Motor neuron (in vitro differentiated cells): ENCODE data around the gene BLOC1S3. TPM values are rescaled to one million over a fixed set of nuclear protein-coding genes. Genes with fewer than 3 reads are reported as not detected.
A peak's percentile ranks its signal among the peaks of the same experiment; 100 is the strongest.

Experiments
- ATAC-seq, 8 experiments: fragments of 200-7000 bp; cut with Tn5 transposase; replicated peaks in 6 of 8; 2 replicates each; pipeline ENCODE4 v1.8.0; 2021; ENCODE audit warnings: mild to moderate bottlenecking in 8 of 8, moderate library complexity in 8 of 8
- H3K27ac ChIP-seq, 2 donors: fragments of 250-450 bp; sonication (Bioruptor Pico); 2 replicates each; pipeline ENCODE4 v1.9.0; 2021; ENCODE audit warnings: antibody characterized with exemption in 2 of 2, mild to moderate bottlenecking in 2 of 2, moderate library complexity in 1 of 2
- H3K4me1 ChIP-seq, 2 donors: fragments of 250-450 bp; sonication (Bioruptor Pico); replicated peaks in 1 of 2; 2 replicates each; pipeline ENCODE4 v1.6.1; 2021; ENCODE audit warnings: antibody characterized with exemption in 2 of 2, mild to moderate bottlenecking in 2 of 2, moderate library complexity in 1 of 2
- H3K4me3 ChIP-seq, 5 donors: fragments of 250-450 bp; sonication (Bioruptor Pico); 2 replicates each; pipeline ENCODE4 v1.9.0; 2021; ENCODE audit warnings: antibody characterized with exemption in 5 of 5, mild to moderate bottlenecking in 5 of 5, moderate library complexity in 4 of 5
- WGBS, 10 experiments: fragments of 450-650 bp; shearing (Covaris generic); methylation state at CpG; one replicate each; pipeline ENCODE4 v1.0.0; 2022; 5-methylcytosine and 5-hydroxymethylcytosine counted together
- in situ Hi-C, 9 experiments: fragments of 400-800 bp; cut with MboI; loops; one replicate each; pipeline ENCODE4 v1.15.0; 2021; ENCODE audit warnings: low sequenced_read_pairs in 9 of 9, low pct_unique_long_range_greater_than_20kb in 2 of 9; ENCODE audit not compliant: unreplicated experiment in 9 of 9
- total RNA-seq, 8 experiments: library from RNA; unstranded; fragments of 300-600 nt; gene quantifications; 2 replicates each; pipeline versions ENCODE4 v1.2.3 to v1.2.4, GENCODE V29; 2022

Gene BLOC1S3
- total RNA-seq, 8 experiments from 2014 or later: 3.2 to 8.0 (median 5.4) TPM

DNA sequence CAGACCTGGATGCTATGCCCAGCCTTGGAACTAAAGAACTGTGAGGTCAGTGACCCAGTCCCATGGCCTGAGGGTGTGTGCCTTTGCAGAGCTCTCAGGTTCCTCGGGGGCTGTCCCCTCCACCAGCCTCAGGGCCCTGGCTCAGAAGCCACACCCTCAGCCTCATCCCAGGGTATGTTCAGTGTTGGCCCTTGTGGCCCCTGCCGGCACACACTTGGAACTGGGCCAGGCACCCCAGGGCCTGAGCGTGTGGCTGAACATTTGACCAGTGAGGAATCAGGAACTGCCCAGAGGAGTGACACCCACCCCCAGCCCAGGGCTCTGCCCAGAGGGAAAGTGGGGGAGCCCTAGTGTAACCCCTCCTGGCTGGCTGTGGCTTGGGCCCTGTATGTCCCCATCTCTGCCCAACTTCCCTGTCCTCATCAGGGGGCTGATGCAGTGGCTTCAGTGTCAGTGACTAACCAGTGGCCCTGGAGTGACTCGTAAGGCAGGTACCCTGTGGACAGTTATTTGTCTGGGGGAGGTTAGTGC is 27.8 kb upstream of the BLOC1S3 start:
- ATAC-seq: no peak
- 33% methylated on average over 1 of the region's 4 CpGs; no CpG with 5 or more reads in 9 of the 10 experiments for WGBS, 10 experiments
- no peak overlapping the region for H3K4me3 ChIP-seq
- H3K4me1 ChIP-seq: peaks cover 24% of the 10 kb centered on the region in 2 donors
- no peak overlapping the region for H3K27ac ChIP-seq
- in situ Hi-C loops: no loop called here

DNA sequence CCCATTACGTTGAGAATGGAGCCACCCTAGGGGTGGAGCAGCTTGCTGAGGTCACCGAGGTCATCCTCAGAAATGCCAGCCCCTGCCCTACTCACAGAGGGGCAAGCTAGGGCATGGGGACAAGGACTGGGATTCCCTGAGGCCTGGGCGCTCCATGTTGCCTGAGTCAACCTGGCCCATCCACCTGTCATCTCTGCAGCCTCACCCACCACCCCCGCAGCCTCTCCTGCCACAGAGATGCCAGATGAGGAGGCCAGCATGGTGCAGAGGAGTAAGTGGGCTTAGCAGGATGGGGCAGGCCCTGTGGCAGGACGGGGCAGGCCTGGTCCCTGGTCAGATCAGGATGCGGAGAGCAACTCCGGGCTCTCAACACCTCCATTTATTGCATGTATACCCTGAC is 27.3 kb upstream of the BLOC1S3 start:
- in situ Hi-C loops: no loop called here
- H3K4me1 ChIP-seq: peaks cover 19 to 22% of the 10 kb centered on the region in 2 donors
- H3K4me3 ChIP-seq: no peak overlapping the region
- ATAC-seq: no peak
- 40 to 100% methylated on average over 1 to 3 of the region's 7 CpGs; no CpG with 5 or more reads in 8 of the 10 experiments for WGBS, 10 experiments
- H3K27ac ChIP-seq: no peak overlapping the region

DNA sequence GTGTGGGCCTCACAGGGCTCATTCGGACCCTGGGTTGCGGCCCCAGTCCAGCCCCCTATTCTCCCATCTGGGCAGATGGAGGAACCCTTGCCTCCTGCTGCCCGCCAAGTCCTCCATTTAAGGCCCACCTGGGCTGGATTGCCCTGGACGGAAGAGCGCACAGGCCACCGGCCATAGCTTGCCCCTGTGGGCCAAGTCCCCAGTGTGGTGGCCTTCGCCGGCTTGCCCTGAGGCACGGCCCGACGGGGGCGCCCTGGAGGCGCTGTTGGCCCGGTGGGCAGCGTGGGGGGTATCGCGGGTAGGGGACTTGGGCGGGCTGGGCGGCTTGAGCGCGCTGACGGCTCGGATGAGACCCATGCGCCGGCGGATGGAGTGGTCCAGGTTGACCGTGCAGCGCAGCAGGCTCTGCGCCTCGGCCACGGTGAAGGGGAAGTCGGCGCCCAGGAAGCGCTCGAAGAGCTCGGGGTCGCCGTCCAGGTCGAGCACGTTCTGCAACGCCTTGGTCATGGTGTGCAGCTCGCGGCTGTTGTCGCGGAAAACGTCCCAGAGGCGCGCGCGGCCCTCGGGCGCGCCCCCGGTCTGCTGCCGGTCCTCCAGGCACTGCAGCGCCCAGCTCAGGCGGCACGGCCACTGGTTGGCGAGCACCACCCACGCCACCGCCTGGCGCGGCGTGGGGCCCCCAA is 26.6 kb upstream of the BLOC1S3 start:
- Histone ChIP-seq H3K4me1 (peaks cover 13 to 16% of the 10 kb centered on the region in 2 donors), H3K27ac (no peak overlapping the region), H3K4me3 (peak overlapping the region in 4 of 5 donors; percentile 16 to 25 (median 22))
- in situ Hi-C loops: no loop called here
- 0 to 60% (median 60%) methylated on average over 1 to 3 of the region's 64 CpGs; no CpG with 5 or more reads in 7 of the 10 experiments for WGBS, 10 experiments
- no peak for ATAC-seq

- in situ Hi-C loops: no loop called here
- ATAC-seq: peak in 7 of 8 experiments; percentile 20 to 67 (median 50)
- WGBS, 10 experiments: 2 to 15% (median 8%) methylated on average over 4 to 26 of the region's 91 CpGs; no CpG with 5 or more reads in 6 of the 10 experiments
These were observed 25.9 kb upstream of the BLOC1S3 start for GRCh38 chr19:45152504-45153338.

GRCh38 chr19:45153339-45154063 is 25.1 kb upstream of the BLOC1S3 start:
- no peak overlapping the region for H3K27ac ChIP-seq
- peak overlapping the region; percentile 0 to 25 (median 25) for H3K4me3 ChIP-seq
- in situ Hi-C loops: no loop called here
- WGBS, 10 experiments: 3 to 23% (median 7%) methylated on average over 2 to 16 of the region's 69 CpGs; no CpG with 5 or more reads in 3 of the 10 experiments
- peaks cover 8 to 15% of the 10 kb centered on the region in 2 donors for H3K4me1 ChIP-seq
- ATAC-seq: peak; percentile 35 to 81 (median 70)

More at GRCh38 chr19:45152504-45153338, 25.9 kb upstream of the BLOC1S3 start:
- Histone ChIP-seq H3K4me1 (peaks cover 8 to 15% of the 10 kb centered on the region in 2 donors), H3K4me3 (peak overlapping the region in 4 of 5 donors; percentile 16 to 25 (median 22)), H3K27ac (no peak overlapping the region)

- Histone ChIP-seq H3K4me3 (peak overlapping the region; percentile 0 to 25 (median 25)), H3K27ac (no peak overlapping the region), H3K4me1 (peaks cover 8 to 15% of the 10 kb centered on the region in 2 donors)
- WGBS, 10 experiments: 11 to 86% (median 31%) methylated on average over 2 to 15 of the region's 19 CpGs; no CpG with 5 or more reads in 1 of the 10 experiments
- in situ Hi-C loops: no loop called here
- peak in 7 of 8 experiments; percentile 8 to 58 (median 30) for ATAC-seq
These were observed 24.3 kb upstream of the BLOC1S3 start for GRCh38 chr19:45154064-45154827.

GRCh38 chr19:45156011-45156630 is 22.5 kb upstream of the BLOC1S3 start:
- peaks cover 8 to 15% of the 10 kb centered on the region in 2 donors for H3K4me1 ChIP-seq
- no peak overlapping the region for H3K4me3 ChIP-seq
- no peak for ATAC-seq
- H3K27ac ChIP-seq: no peak overlapping the region
- in situ Hi-C loops: no loop called here
- 20 to 66% (median 47%) methylated on average over 1 to 4 of the region's 11 CpGs; no CpG with 5 or more reads in 7 of the 10 experiments for WGBS, 10 experiments

DNA sequence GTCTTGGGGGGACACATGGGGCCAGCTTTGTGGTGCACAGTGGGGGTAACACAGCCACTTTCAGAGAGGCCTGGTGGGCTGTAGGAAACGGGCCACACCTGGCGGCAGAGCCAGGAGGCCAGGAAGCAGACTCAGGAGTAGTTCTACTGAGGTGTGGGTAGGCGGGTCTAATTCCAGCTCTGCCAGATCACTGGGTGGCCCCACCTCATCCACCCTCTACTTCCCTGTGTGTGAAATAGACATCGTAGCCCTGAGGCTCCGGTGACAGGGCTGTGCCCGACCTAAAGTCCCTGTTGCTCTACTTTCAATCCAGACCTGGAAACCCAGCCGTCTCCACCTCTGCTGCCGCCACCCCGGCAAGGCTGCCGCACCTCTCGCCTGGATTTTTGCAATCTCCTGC is 21.8 kb upstream of the BLOC1S3 start:
- no peak for ATAC-seq
- in situ Hi-C loops: no loop called here
- Histone ChIP-seq H3K4me3 (no peak overlapping the region), H3K4me1 (peaks cover 8 to 15% of the 10 kb centered on the region in 2 donors), H3K27ac (no peak overlapping the region)
- WGBS, 10 experiments: 33 to 92% (median 82%) methylated on average over 1 to 7 of the region's 11 CpGs; no CpG with 5 or more reads in 6 of the 10 experiments

DNA sequence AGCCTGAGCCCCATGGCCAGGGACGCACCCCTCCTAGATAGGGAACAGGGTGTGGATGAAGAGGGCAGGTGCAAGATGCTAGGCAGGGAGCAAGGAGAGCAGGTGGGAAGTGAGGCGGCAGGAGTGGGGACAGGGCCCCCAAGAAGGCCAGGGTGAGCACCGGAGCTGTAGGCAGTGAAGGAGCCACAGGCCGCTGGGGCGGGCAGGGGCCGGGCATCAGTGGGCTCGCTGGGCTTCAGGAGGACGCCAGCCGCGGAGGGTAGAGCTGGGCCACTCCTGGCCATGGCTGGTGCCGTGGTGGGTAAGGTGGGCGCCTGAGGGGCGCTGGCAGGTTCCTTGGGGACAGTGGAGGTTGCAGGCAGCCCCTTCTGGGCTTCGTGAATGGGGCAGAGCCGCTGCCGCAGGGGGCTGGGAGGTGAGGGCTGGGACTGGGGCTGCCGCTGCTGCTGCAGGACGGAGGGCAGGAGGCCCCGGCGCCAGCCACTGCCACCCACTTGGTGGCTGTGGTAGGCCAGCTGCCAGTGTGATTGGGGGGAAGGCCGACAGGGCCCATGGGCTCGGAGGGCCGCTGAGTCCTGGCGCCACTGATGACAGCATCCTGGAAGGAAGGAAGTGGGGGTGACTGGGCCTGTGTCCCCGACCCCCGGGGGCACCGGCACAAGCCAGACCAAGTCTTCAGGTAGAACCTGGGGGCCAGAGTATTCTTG is 19.9 kb upstream of the BLOC1S3 start:
- peaks cover 0 to 7% of the 10 kb centered on the region in 2 donors for H3K4me1 ChIP-seq
- no peak overlapping the region for H3K27ac ChIP-seq
- in situ Hi-C loops: no loop called here
- no peak overlapping the region for H3K4me3 ChIP-seq
- ATAC-seq: no peak
- 40 to 92% (median 82%) methylated on average over 1 to 4 of the region's 27 CpGs; no CpG with 5 or more reads in 6 of the 10 experiments for WGBS, 10 experiments

- no peak overlapping the region for H3K4me3 ChIP-seq
- no peak for ATAC-seq
- in situ Hi-C loops: no loop called here
- H3K4me1 ChIP-seq: peaks cover 0 to 2% of the 10 kb centered on the region in 2 donors
- 60 to 74% methylated on average over 2 to 4 of the region's 12 CpGs; no CpG with 5 or more reads in 8 of the 10 experiments for WGBS, 10 experiments
- no peak overlapping the region for H3K27ac ChIP-seq
These were observed 19.2 kb upstream of the BLOC1S3 start for GRCh38 chr19:45159210-45159970.

DNA sequence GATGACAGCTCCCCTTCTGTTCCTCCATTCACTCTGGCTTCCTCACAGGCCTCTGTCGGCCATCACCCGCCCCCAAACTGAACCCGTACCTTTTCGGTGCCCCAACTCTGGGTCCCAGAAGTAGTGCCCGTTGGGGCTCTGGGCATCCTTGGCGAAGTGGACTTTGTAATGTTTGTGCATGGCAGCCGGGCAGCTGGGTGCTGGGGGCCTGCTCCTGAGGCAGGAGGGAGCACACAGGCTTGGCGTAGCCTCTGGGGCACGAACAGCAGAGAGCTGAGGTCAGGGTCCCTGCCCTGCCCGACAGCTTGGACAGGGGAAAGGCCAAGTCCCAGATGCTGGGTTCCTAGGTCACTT is 18.6 kb upstream of the BLOC1S3 start:
- Histone ChIP-seq H3K27ac (no peak overlapping the region), H3K4me1 (peaks cover 0 to 2% of the 10 kb centered on the region in 2 donors), H3K4me3 (no peak overlapping the region)
- in situ Hi-C loops: no loop called here
- no peak for ATAC-seq
- WGBS, 10 experiments: 67 to 92% (median 71%) methylated on average over 2 to 4 of the region's 10 CpGs; no CpG with 5 or more reads in 7 of the 10 experiments
